ENCODE measurements around the gene WSB1. TPM values are rescaled to one million over a fixed set of nuclear protein-coding genes. Genes with fewer than 3 reads are reported as not detected.

The WSB1 gene
- total and polyA plus RNA-seq, 9 of the 15 experiments (the other 6 are each of a cell fraction or from before 2014, with no cell fraction given): 22.8 to 229 (median 81.1) TPM

DNA sequence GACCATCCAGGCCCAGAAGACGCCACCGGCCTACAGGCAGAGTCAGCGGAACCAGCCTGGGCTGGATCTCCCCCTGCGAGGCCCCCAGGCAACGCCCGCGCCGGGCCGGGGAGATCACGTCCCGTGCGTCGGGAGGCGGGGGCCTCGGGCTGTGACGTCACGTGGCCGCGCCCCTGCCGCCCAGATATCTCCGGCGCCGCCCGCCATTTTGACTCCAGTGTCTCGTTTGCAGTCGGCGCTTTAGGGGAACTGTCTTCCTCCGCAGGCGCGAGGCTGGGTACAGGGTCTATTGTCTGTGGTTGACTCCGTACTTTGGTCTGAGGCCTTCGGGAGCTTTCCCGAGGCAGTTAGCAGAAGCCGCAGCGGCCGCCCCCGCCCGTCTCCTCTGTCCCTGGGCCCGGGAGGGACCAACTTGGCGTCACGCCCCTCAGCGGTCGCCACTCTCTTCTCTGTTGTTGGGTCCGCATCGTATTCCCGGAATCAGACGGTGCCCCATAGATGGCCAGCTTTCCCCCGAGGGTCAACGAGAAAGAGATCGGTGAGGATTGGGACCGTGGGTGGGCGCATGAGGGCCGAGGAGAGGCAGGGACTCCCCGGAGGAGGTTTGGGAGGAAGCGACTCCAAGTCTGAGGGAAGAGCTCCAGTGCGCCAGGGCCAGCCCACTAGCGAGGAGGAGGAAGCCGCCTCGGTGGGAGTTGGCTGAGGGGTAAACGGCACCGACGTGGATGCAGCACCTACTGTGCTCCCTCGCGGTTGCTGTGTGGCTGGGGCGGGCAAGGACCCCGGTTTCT is at the start of gene WSB1 (continued):
- TF ChIP-seq, protein P1, sequence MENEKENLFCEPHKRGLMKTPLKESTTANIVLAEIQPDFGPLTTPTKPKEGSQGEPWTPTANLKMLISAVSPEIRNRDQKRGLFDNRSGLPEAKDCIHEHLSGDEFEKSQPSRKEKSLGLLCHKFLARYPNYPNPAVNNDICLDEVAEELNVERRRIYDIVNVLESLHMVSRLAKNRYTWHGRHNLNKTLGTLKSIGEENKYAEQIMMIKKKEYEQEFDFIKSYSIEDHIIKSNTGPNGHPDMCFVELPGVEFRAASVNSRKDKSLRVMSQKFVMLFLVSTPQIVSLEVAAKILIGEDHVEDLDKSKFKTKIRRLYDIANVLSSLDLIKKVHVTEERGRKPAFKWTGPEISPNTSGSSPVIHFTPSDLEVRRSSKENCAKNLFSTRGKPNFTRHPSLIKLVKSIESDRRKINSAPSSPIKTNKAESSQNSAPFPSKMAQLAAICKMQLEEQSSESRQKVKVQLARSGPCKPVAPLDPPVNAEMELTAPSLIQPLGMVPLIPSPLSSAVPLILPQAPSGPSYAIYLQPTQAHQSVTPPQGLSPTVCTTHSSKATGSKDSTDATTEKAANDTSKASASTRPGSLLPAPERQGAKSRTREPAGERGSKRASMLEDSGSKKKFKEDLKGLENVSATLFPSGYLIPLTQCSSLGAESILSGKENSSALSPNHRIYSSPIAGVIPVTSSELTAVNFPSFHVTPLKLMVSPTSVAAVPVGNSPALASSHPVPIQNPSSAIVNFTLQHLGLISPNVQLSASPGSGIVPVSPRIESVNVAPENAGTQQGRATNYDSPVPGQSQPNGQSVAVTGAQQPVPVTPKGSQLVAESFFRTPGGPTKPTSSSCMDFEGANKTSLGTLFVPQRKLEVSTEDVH (IDR thresholded peaks at IDR 0.05; ENCODE audit: low read depth, partially characterized antibody): peak; percentile 41
- TF ChIP-seq ZKSCAN1 (IDR thresholded peaks at IDR 0.05; ENCODE audit: low read depth, low read length) (peak; percentile 92), ZBTB12 (CRISPR knock-in tag; IDR thresholded peaks at IDR 0.05) (peak; percentile 91), RBM15 (IDR thresholded peaks at IDR 0.05; ENCODE audit: insufficient read depth, low read length) (no peak), EGR1 (conservative IDR thresholded peaks at IDR 0.05) (peak; percentile 89), POLR3A (IDR thresholded peaks at IDR 0.05; ENCODE audit: borderline replicate concordance, extremely low read depth, insufficient read depth, insufficient read length) (no peak), PHB (CRISPR knock-in tag; IDR thresholded peaks at IDR 0.05) (no peak), MEIS2 (IDR thresholded peaks at IDR 0.05; ENCODE audit: partially characterized antibody) (no peak), SREBF1 (IDR thresholded peaks at IDR 0.05; ENCODE audit: borderline replicate concordance, low read depth, low read length) (no peak), ZNF707 (CRISPR knock-in tag; conservative IDR thresholded peaks at IDR 0.05) (no peak), BCL6 (CRISPR knock-in tag; IDR thresholded peaks at IDR 0.05) (no peak), ZFP1 (CRISPR knock-in tag; IDR thresholded peaks at IDR 0.05) (no peak)
- TF ChIP-seq, protein P2, sequence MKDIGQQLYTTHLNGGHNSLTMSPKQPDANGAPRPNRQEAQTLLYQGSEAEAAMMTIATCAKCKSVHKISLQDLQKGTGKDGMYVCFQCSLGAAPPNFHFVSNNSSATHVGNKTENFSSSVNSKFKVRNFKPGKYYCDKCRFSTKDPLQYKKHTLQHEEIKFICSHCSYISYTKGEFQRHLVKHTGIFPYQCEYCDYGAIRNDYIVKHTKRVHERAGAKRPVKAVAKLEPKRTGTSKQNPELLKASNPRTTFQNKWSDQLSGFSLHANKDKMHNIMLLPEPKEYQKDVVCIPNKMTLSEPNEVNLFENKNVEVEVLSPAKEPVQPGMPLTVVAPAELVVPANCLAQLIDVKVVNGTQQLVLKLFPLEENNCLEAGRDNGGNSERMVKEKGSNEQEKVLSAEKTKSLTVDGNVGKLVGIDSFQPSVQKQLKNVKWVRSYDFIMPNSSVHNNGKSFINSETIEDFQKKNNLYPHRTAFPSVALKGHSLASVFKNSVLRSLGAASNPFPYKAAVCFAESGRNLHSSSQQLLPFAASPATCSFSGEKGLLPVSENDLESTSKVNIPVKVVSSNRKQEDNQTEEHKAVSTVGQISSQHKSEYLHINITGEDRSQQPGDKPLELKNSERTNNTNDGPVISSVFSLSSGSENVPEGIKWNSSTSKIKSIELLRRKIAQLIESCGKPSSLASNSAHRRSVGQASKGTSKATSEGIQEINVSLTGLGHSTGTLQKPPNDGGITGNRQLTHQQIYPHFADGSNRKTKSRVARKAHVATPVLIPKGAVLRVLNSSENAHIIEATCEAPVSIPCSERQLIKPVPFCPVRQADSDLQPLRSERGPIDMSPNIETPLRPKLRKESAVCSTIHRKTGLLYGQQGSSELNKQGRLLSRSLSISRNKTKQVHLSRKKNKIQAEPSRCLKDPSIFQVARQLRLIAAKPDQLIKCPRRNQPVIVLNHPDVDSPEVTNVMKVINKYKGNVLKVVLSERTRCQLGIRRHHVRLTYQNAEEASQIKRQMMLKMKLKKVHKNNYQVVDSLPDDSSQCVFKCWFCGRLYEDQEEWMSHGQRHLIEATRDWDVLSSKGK (CRISPR knock-in tag; IDR thresholded peaks at IDR 0.05): 0 out of 2 replicates have a peak, but pooled peaks have one; percentile 12
- TF ChIP-seq, protein P3, sequence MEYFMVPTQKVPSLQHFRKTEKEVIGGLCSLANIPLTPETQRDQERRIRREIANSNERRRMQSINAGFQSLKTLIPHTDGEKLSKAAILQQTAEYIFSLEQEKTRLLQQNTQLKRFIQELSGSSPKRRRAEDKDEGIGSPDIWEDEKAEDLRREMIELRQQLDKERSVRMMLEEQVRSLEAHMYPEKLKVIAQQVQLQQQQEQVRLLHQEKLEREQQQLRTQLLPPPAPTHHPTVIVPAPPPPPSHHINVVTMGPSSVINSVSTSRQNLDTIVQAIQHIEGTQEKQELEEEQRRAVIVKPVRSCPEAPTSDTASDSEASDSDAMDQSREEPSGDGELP (CRISPR knock-in tag; IDR thresholded peaks at IDR 0.05; ENCODE audit: borderline replicate concordance): peak; percentile 45; the same call in 1 of the 2 replicates
- TF ChIP-seq, protein P4, sequence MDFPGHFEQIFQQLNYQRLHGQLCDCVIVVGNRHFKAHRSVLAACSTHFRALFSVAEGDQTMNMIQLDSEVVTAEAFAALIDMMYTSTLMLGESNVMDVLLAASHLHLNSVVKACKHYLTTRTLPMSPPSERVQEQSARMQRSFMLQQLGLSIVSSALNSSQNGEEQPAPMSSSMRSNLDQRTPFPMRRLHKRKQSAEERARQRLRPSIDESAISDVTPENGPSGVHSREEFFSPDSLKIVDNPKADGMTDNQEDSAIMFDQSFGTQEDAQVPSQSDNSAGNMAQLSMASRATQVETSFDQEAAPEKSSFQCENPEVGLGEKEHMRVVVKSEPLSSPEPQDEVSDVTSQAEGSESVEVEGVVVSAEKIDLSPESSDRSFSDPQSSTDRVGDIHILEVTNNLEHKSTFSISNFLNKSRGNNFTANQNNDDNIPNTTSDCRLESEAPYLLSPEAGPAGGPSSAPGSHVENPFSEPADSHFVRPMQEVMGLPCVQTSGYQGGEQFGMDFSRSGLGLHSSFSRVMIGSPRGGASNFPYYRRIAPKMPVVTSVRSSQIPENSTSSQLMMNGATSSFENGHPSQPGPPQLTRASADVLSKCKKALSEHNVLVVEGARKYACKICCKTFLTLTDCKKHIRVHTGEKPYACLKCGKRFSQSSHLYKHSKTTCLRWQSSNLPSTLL (IDR thresholded peaks at IDR 0.05): no peak
